Measurements from ENCODE around the gene KIRREL3. TPM values are rescaled to one million over a fixed set of nuclear protein-coding genes. Genes with fewer than 3 reads are reported as not detected.

KIRREL3 gene
- total and polyA plus RNA-seq, 10 donors, result 0.50 to 5.4 (median 2.0) TPM

GRCh38 chr11:126899961-126900748, 100.4 kb downstream of the KIRREL3 start:
- Histone ChIP-seq H3K9me3 (peaks cover 0 to 23% (median 13%) of the 10 kb centered on the region in 8 donors), H3K4me3 (no peak overlapping the region), H3K36me3 (no peaks in the 10 kb centered on the region), H3K4me1 (no peaks in the 10 kb centered on the region), H3K27me3 (replicated peaks in 1 of 7) (no peaks in the 10 kb centered on the region), H3K27ac (no peak overlapping the region)
- WGBS, 5 donors, result 83 to 91% (median 84%) methylated on average over 5 of the region's 5 CpGs
- intact Hi-C loops (cut with DNase I; ENCODE audit: low total_unique reads), result no loop called here
- no peak for TF ChIP-seq POLR2AphosphoS5 (IDR thresholded peaks at IDR 0.05)
- no peak for TF ChIP-seq CTCF (IDR thresholded peaks at IDR 0.05 in 8 of 11, conservative IDR thresholded peaks at IDR 0.05 in 3 of 11)
- no peak for TF ChIP-seq POLR2A (IDR thresholded peaks at IDR 0.05)
- DNase-seq, result no peak

GRCh38 chr11:126898802-126899201, 101.8 kb downstream of the KIRREL3 start:
- Histone ChIP-seq H3K9me3 (peaks cover 0 to 27% (median 15%) of the 10 kb centered on the region in 8 donors), H3K4me1 (no peaks in the 10 kb centered on the region), H3K4me3 (no peak overlapping the region), H3K36me3 (no peaks in the 10 kb centered on the region), H3K27ac (no peak overlapping the region), H3K27me3 (replicated peaks in 1 of 7) (no peaks in the 10 kb centered on the region)
- no peak for TF ChIP-seq POLR2AphosphoS5 (IDR thresholded peaks at IDR 0.05)
- intact Hi-C loops (cut with DNase I; ENCODE audit: low total_unique reads), result no loop called here
- DNase-seq, result no peak
- WGBS, 5 donors, result 74 to 92% (median 81%) methylated on average over 3 of the region's 3 CpGs

- Histone ChIP-seq H3K27ac (no peak overlapping the region), H3K36me3 (no peaks in the 10 kb centered on the region), H3K4me3 (no peak overlapping the region), H3K4me1 (peaks cover 0 to 1% (median 0%) of the 10 kb centered on the region in 6 donors), H3K9me3 (peaks cover 0 to 27% (median 15%) of the 10 kb centered on the region in 8 donors), H3K27me3 (replicated peaks in 1 of 7) (no peaks in the 10 kb centered on the region)
- no peak for DNase-seq
- whole genome bisulfite sequencing, 5 donors, result 79 to 88% (median 86%) methylated on average over 2 of the region's 2 CpGs
- intact Hi-C loops (cut with DNase I; ENCODE audit: low total_unique reads), result no loop called here
- TF ChIP-seq CTCF (IDR thresholded peaks at IDR 0.05 in 8 of 11, conservative IDR thresholded peaks at IDR 0.05 in 3 of 11) (no peak), POLR2AphosphoS5 (IDR thresholded peaks at IDR 0.05) (no peak), POLR2A (IDR thresholded peaks at IDR 0.05) (no peak)
Observed at GRCh38 chr11:126897430-126897829, 103.1 kb downstream of the KIRREL3 start.

- intact Hi-C loops (cut with DNase I; ENCODE audit: low total_unique reads), result no loop called here
- Histone ChIP-seq H3K9me3 (peaks cover 0 to 27% (median 15%) of the 10 kb centered on the region in 8 donors), H3K27ac (no peak overlapping the region), H3K4me1 (peaks cover 0 to 14% (median 2%) of the 10 kb centered on the region in 6 donors), H3K36me3 (no peaks in the 10 kb centered on the region), H3K4me3 (no peak overlapping the region), H3K27me3 (replicated peaks in 1 of 7) (no peaks in the 10 kb centered on the region)
- DNase-seq, result no peak
- TF ChIP-seq CTCF (IDR thresholded peaks at IDR 0.05 in 8 of 11, conservative IDR thresholded peaks at IDR 0.05 in 3 of 11) (no peak), POLR2AphosphoS5 (IDR thresholded peaks at IDR 0.05) (no peak), POLR2A (IDR thresholded peaks at IDR 0.05) (no peak)
Observed at GRCh38 chr11:126896025-126896424, 104.5 kb downstream of the KIRREL3 start.
